Measurements from ENCODE around the gene KLHL30. TPM values are rescaled to one million over a fixed set of nuclear protein-coding genes. Genes with fewer than 3 reads are reported as not detected.

KLHL30 gene
- total and polyA plus RNA-seq, 4 experiments from 2014 or later = not detected

DNA sequence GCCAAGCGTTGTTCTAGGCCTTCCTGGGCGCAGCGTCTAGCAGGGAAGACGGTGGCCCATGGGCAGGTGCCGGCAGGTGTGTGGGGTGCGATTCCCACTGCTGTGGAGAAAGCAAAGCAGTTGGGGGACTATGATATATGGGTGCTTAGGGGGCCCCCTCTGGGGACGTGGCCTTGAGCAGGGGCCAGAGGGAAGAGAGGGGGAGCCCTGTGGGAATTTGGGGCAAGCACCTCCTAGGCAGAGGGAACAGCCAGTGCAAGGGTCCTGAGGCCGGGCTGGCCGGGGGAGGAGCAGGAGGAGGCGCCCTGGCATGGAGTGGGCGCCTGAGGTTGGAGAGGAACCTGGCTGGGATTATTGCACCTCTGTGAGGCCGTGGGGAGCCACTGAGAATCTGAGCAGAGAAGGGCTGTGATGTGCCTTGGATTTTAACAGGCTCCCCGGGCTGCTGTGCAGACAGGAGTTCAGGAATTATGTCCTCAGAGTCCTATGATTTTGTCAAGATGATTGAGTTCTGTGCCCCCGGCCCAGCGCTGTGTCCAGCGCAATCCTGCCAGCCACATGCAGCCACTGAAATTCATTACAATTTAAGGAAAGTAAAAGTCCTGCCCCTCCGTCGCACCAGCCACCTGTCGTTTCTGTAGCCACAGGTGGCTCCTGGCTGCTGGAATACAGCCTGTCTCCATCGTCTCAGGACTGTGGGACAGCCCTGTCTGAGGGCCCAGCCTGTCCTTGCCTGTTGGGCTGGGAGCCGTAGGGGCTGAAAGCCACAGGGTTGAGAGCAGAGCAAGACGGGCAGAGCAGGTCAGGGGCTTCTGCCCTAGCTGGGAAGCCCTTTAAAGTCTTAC, 9.1 kb upstream of the KLHL30 start:
- H3K36me3 Mint-ChIP-seq = no peaks in the 10 kb centered on the region
- DNase-seq = peak in 1 of 5 donors; percentile 22
- H3K4me3 Mint-ChIP-seq = no peak overlapping the region
- Histone ChIP-seq H3K27me3 (ENCODE audit: insufficient read depth, low read length) (no peaks in the 10 kb centered on the region), H3K4me3 (ENCODE audit: low read length in 2 of 2) (no peak overlapping the region), H3K36me3 (ENCODE audit: insufficient read depth, low read length) (no peaks in the 10 kb centered on the region), H3K27ac (ENCODE audit: low read depth, low read length) (no peak overlapping the region), H3K4me1 (ENCODE audit: insufficient read depth, low read length) (no peaks in the 10 kb centered on the region), H3K9me3 (ENCODE audit: control insufficient read depth in 1 of 2, low read length in 2 of 2) (no peaks in the 10 kb centered on the region)
- peaks cover 0 to 2% (median 0%) of the 10 kb centered on the region in 4 donors for H3K4me1 Mint-ChIP-seq
- H3K9me3 Mint-ChIP-seq = no peaks in the 10 kb centered on the region
- ChIA-PET CTCF (ENCODE audit: partially characterized antibody) (no interaction called here), POLR2A (ENCODE audit: partially characterized antibody) (no interaction called here)
- intact Hi-C loops (cut with micrococcal nuclease) = no loop called here
- H3K27me3 Mint-ChIP-seq = no peaks in the 10 kb centered on the region
- H3K27ac Mint-ChIP-seq = no peak overlapping the region

DNA sequence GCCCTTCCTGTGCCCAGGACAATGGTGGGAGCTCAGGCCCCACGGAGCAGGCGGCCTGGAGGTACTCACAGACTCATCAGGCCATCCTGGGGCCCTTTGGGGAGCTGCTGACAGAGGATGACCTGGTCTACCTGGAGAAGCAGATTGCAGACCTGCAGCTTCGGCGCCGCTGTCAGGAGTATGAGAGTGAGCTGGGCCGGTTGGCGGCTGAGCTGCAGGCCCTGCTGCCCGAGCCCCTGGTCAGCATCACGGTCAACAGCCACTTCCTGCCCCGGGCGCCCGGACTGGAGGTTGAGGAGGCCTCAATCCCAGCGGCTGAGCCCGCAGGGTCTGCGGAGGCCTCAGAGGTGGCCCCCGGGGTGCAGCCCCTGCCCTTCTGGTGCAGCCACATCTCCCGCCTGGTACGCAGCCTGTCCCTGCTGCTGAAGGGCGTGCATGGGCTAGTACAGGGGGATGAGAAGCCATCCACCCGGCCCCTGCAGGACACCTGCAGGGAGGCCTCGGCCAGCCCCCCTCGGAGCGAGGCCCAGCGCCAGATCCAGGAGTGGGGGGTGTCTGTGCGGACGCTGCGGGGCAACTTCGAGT, 8.3 kb upstream of the KLHL30 start:
- H3K4me1 Mint-ChIP-seq = no peaks in the 10 kb centered on the region
- POLR2A ChIA-PET (ENCODE audit: partially characterized antibody) = no interaction called here

DNA sequence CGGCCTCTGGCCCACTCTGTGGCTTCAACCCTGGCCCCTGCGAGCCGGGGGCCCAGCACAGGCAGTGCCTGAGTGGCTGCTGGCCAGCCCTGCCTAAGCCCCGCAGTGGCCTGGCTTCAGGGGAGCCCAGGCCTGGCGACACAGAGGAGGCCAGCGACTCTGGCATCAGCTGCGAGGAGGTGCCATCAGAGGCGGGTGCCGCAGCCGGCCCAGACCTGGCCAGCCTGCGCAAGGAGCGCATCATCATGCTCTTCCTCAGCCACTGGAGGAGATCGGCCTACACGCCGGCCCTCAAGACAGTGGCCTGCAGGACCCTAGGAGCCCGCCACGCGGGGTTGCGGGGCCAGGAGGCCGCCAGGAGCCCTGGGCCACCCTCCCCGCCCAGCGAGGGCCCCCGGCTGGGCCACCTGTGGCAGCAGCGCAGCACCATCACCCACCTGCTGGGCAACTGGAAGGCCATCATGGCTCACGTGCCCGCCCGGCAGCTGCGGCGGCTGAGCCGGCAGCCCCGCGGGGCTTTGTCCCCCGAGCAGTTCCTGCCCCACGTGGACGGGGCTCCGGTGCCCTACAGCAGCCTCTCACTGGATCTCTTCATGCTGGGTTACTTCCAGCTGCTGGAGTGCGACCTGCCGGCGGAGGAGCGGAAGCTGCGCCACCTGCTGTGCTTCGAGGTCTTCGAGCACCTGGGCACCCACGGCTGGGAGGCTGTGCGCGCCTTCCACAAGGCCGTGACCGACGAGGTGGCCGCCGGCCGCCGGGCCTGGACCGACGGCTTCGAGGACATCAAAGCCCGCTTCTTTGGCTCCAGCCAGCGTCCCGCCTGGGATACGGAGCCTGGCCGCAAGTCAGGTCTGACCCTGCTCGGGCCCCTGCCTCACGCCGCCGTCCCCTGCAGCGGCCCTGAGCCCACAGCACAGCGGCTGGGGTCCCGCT, 7.5 kb upstream of the KLHL30 start:
- no peaks in the 10 kb centered on the region for H3K27me3 ChIP-seq (ENCODE audit: insufficient read depth, low read length)
- no peaks in the 10 kb centered on the region for H3K4me1 ChIP-seq (ENCODE audit: insufficient read depth, low read length)
- no peak overlapping the region for H3K27ac Mint-ChIP-seq
- intact Hi-C loops (cut with micrococcal nuclease) = no loop called here
- H3K36me3 ChIP-seq (ENCODE audit: insufficient read depth, low read length) = no peaks in the 10 kb centered on the region
- no peaks in the 10 kb centered on the region for H3K27me3 Mint-ChIP-seq
- H3K9me3 Mint-ChIP-seq = no peaks in the 10 kb centered on the region
- no peak overlapping the region for H3K27ac ChIP-seq (ENCODE audit: low read depth, low read length)
- no peaks in the 10 kb centered on the region for H3K36me3 Mint-ChIP-seq
- no peak overlapping the region for H3K4me3 ChIP-seq (ENCODE audit: low read length in 2 of 2)
- no peaks in the 10 kb centered on the region for H3K9me3 ChIP-seq (ENCODE audit: control insufficient read depth in 1 of 2, low read length in 2 of 2)
- DNase-seq = peak in 1 of 5 donors; percentile 21
- CTCF ChIA-PET (ENCODE audit: partially characterized antibody) = no interaction called here
- no peaks in the 10 kb centered on the region for H3K4me1 Mint-ChIP-seq
- POLR2A ChIA-PET (ENCODE audit: partially characterized antibody) = no interaction called here
- H3K4me3 Mint-ChIP-seq = no peak overlapping the region

More for the DNA sequence above, 8.3 kb upstream of the KLHL30 start:
- H3K27ac Mint-ChIP-seq = no peak overlapping the region
- no peak for DNase-seq
- intact Hi-C loops (cut with micrococcal nuclease) = no loop called here
- H3K9me3 Mint-ChIP-seq = no peaks in the 10 kb centered on the region
- H3K4me3 Mint-ChIP-seq = no peak overlapping the region
- Histone ChIP-seq H3K9me3 (ENCODE audit: control insufficient read depth in 1 of 2, low read length in 2 of 2) (no peaks in the 10 kb centered on the region), H3K4me1 (ENCODE audit: insufficient read depth, low read length) (no peaks in the 10 kb centered on the region), H3K27me3 (ENCODE audit: insufficient read depth, low read length) (no peaks in the 10 kb centered on the region), H3K36me3 (ENCODE audit: insufficient read depth, low read length) (no peaks in the 10 kb centered on the region), H3K4me3 (ENCODE audit: low read length in 2 of 2) (no peak overlapping the region), H3K27ac (ENCODE audit: low read depth, low read length) (no peak overlapping the region)
- CTCF ChIA-PET (ENCODE audit: partially characterized antibody) = no interaction called here
- H3K36me3 Mint-ChIP-seq = no peaks in the 10 kb centered on the region
- H3K27me3 Mint-ChIP-seq = no peaks in the 10 kb centered on the region

DNA sequence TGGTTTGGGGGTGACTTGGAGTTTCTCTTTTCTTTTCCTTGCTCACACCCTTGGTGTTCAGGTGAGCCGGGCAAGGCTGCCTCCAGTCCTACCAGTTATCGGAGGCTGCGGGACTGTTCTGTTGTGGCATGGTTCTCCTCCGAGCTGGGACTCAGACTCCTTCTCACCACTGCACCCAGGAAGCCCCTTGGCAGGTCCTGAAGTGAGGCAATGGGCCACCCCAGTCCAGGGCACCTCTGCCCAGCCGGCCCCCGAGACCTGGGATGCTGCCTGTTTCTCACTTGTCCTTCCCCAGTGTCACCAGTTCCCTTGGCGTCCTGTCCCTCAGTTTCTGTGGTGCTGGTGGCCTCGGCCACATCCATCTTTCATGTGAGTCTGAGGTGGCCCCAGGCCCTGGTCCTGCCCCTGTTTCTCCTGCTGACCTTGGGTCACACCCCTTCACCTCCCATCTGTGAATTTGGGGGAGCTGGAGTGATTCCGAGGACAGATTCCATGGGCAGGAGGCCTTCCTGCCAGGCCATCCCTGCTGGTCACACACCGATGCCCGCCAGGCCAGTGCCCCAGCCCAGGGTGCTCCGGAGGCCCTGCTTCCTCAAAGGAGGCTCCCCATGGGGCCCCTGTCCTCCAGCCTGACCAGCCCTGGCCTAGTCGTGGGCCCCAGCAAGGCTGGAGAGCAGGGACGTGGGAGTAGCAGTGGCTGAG, 6.6 kb upstream of the KLHL30 start:
- no peak overlapping the region for H3K4me3 ChIP-seq (ENCODE audit: low read length in 2 of 2)
- H3K27me3 ChIP-seq (ENCODE audit: insufficient read depth, low read length) = no peaks in the 10 kb centered on the region
- no peaks in the 10 kb centered on the region for H3K36me3 ChIP-seq (ENCODE audit: insufficient read depth, low read length)
- ChIA-PET POLR2A (ENCODE audit: partially characterized antibody) (no interaction called here), CTCF (ENCODE audit: partially characterized antibody) (no interaction called here)
- Mint-ChIP-seq H3K27me3 (no peaks in the 10 kb centered on the region), H3K27ac (no peak overlapping the region), H3K4me1 (no peaks in the 10 kb centered on the region), H3K4me3 (no peak overlapping the region), H3K36me3 (no peaks in the 10 kb centered on the region), H3K9me3 (no peaks in the 10 kb centered on the region)
- intact Hi-C loops (cut with micrococcal nuclease) = no loop called here
- no peaks in the 10 kb centered on the region for H3K4me1 ChIP-seq (ENCODE audit: insufficient read depth, low read length)
- DNase-seq = no peak
- no peaks in the 10 kb centered on the region for H3K9me3 ChIP-seq (ENCODE audit: control insufficient read depth in 1 of 2, low read length in 2 of 2)
- no peak overlapping the region for H3K27ac ChIP-seq (ENCODE audit: low read depth, low read length)

DNA sequence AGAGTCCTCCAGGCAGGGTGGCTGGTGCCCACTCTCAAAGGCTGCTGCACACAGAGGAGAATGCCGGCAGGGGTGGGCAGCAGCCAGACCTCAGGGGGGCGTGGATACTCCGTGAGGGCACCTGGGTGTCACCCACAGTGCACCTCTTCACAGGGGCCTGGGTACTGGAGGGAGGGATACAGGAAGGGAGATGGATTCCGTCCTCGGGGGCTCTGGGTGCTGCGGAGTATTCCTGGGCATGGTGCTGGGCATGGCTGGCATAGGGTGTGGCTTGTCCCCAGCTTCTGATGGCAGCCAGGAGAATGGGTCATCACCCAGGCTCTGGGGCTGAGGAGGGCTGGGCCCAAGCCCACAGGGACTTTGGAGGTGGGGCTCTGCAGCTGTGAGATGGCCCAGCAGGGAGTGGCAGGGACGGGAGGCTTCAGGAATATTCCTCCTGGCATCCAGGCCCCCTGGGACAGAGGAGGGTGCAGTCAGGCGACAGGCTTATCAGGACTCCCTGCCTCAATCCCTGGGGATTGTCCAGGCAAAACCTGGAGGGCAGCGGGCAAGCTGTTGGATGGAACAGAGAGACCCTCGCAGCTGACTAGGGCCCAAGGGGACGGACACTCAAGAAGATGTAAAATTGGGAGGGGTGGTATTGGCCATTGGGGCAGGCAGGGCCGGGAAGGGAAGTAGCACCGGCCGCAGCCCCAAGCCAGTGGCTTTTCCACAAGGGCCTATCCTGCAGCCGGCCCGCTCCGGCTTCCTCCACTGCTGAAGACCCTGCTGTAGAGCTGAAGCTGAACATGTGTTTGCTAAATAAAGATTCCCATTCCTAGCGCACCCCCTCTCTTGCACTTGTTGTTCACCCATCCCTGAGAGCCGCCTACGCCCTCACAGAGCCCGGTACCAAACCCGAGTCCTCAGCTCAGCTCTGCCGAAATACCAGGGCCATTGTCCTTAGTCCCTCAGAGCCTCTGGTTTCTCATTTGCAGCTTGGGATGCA, 5.7 kb upstream of the KLHL30 start:
- ChIA-PET POLR2A (ENCODE audit: partially characterized antibody) (no interaction called here), CTCF (ENCODE audit: partially characterized antibody) (no interaction called here)
- Mint-ChIP-seq H3K4me1 (no peaks in the 10 kb centered on the region), H3K9me3 (no peaks in the 10 kb centered on the region), H3K4me3 (no peak overlapping the region), H3K36me3 (no peaks in the 10 kb centered on the region), H3K27me3 (no peaks in the 10 kb centered on the region), H3K27ac (no peak overlapping the region)
- DNase-seq = peak in 1 of 5 donors; percentile 29
- no peaks in the 10 kb centered on the region for H3K9me3 ChIP-seq (ENCODE audit: control insufficient read depth in 1 of 2, low read length in 2 of 2)
- H3K27me3 ChIP-seq (ENCODE audit: insufficient read depth, low read length) = no peaks in the 10 kb centered on the region
- H3K4me3 ChIP-seq (ENCODE audit: low read length in 2 of 2) = no peak overlapping the region
- intact Hi-C loops (cut with micrococcal nuclease) = no loop called here
- no peak overlapping the region for H3K27ac ChIP-seq (ENCODE audit: low read depth, low read length)
- no peaks in the 10 kb centered on the region for H3K36me3 ChIP-seq (ENCODE audit: insufficient read depth, low read length)
- no peaks in the 10 kb centered on the region for H3K4me1 ChIP-seq (ENCODE audit: insufficient read depth, low read length)

DNA sequence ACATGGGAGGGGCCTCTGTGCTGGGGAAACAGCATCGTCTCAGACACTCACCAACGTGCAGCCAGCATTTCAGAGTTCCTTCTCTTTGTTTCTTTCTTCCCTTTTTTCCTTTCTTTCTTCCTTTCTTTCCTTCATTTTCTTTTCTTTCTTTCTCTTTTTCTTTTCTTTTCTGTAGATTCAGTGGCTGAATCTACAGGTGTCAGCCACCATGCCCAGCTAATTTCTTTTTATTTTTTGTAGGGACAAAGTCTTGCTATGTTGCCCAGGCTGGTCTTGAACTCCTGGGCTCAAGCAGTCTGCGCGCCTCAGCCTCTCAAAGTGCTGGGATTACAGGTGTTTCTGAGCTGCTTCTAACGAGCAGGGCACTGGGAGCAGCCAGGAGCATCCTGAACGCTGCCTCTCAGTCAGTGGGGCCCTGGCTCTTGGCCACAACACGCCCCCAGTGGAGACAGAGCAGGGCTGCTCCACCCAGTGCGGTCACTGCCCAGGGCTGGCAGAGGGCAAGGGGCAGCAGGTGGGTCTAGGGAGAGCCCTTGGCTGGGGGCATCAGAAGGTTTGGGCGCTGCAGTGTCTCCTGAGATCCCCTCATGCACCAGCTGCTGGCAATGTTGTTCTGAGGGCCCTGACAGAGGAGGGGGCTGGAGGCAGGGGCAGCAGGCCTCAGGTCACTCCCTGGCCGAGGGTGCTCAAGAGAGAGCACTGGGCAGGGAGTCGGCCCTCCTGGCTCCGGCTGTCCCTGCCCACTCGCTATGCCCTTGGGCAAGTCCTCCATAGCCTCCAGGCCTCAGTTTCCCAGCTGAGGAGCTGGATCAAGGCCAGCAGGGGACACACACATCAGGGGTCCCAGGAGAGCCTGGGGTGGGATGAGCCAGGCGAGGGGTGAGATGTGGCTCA, 4.7 kb upstream of the KLHL30 start:
- ChIA-PET POLR2A (ENCODE audit: partially characterized antibody) (no interaction called here), CTCF (ENCODE audit: partially characterized antibody) (no interaction called here)
- Histone ChIP-seq H3K27ac (ENCODE audit: low read depth, low read length) (no peak overlapping the region), H3K4me3 (ENCODE audit: low read length in 2 of 2) (no peak overlapping the region), H3K9me3 (ENCODE audit: control insufficient read depth in 1 of 2, low read length in 2 of 2) (no peaks in the 10 kb centered on the region), H3K36me3 (ENCODE audit: insufficient read depth, low read length) (no peaks in the 10 kb centered on the region), H3K4me1 (ENCODE audit: insufficient read depth, low read length) (no peaks in the 10 kb centered on the region), H3K27me3 (ENCODE audit: insufficient read depth, low read length) (no peaks in the 10 kb centered on the region)
- Mint-ChIP-seq H3K4me1 (no peaks in the 10 kb centered on the region), H3K27me3 (no peaks in the 10 kb centered on the region), H3K4me3 (peak overlapping the region in 1 of 8 donors; percentile 2), H3K27ac (no peak overlapping the region), H3K36me3 (no peaks in the 10 kb centered on the region), H3K9me3 (no peaks in the 10 kb centered on the region)
- DNase-seq = no peak
- intact Hi-C loops (cut with micrococcal nuclease) = no loop called here
